ENCODE measurements around the gene COG7. TPM values are rescaled to one million over a fixed set of nuclear protein-coding genes. Genes with fewer than 3 reads are reported as not detected.

COG7 gene
- polyA plus RNA-seq (2013, experiment 1 of 2): 8.0 TPM
- 10.0 TPM for polyA plus RNA-seq (2013, experiment 2 of 2)

DNA sequence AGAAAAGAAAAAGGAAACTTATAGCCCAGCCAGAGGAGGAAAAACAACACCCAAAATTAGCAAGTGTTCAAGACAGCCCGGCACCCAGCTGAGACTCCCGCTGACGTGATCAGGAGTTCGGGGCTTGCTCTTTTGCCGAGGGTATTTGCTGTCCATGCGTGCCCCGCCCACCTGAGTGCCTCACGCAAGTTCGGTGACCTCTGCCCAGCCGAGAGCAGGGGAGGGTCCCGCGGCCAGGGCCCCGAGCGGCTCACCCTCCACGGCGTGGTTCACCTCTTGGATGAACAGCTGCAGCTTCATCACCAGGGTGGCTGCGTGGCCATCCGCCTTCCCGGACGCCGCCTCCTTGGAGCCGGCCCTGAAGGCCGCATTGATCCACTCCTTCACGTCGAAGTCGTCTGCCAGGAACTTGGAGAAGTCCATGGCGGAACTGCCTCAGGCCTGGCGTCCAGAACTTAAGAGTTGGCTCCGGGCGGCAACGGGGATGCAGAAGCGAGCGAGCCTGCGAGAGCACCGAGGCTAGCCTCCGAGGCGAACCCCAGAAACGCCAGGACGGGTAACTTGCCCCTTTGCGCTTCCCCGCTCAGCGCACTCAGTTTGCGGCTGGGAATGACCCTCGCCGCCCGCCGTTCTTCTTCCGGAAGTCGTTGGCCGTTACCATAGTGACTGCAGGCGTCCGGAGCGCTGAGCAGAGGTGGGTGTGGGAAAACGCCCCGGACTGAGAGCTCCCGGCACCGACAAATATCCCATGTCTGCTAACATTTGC is at the start of gene COG7:
TSS of gene COG7 (minus strand) at position 618 of the 766 bp plus-strand sequence. CDS start at position 423, 195 bp downstream.
- Histone ChIP-seq H3K27ac (ENCODE audit: low read depth, low read length) (peak within 1 kb of the TSS; percentile 92), H3K4me1 (ENCODE audit: insufficient read depth, low read length) (peaks cover 7% of the 10 kb centered on the region), H3K9ac (ENCODE audit: low read depth, low read length) (peak within 1 kb of the TSS; percentile 70), H3K36me3 (ENCODE audit: insufficient read depth, low read length) (peaks cover 6% of the 10 kb centered on the region; the same call in 1 of the 2 replicates), H3K27me3 (ENCODE audit: insufficient read depth, low read length) (no peaks in the 10 kb centered on the region), H3K4me3 (ENCODE audit: low read length) (peak within 1 kb of the TSS; percentile 77), H3K9me3 (ENCODE audit: insufficient read depth, low read depth, low read length) (no peaks in the 10 kb centered on the region)
- under 1% methylated on average over 57 of the region's 57 CpGs for WGBS

GRCh38 chr16:23502466-23502865 is 49.5 kb upstream of the COG7 start:
- Histone ChIP-seq H3K27ac (ENCODE audit: low read depth, low read length) (no peak overlapping the region), H3K4me1 (ENCODE audit: insufficient read depth, low read length) (peaks cover 39% of the 10 kb centered on the region)

DNA sequence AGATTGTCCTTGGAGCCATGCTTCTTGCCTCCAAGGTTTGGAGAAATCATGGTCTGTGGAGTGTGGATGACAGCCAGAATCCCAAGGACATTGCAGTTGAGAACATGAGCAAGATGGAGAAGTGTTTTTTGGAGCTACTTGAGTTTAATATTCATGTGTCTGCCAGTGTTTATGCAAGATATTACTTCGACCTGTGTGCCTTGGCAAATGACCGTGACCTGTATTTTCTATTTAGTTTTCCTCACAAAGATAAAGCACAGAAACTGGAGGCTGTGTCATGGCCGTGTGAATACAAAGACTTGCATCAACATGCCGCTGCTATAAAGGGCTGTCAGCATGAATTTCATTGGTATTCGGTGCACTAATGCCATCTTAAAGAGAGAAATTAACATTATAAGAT is 48.3 kb upstream of the COG7 start:
- no peaks in the 10 kb centered on the region for H3K9me3 ChIP-seq (ENCODE audit: insufficient read depth, low read depth, low read length)
- peaks cover 32% of the 10 kb centered on the region for H3K4me1 ChIP-seq (ENCODE audit: insufficient read depth, low read length)
- no peaks in the 10 kb centered on the region for H3K27me3 ChIP-seq (ENCODE audit: insufficient read depth, low read length)
- no peak overlapping the region for H3K9ac ChIP-seq (ENCODE audit: low read depth, low read length)
- H3K36me3 ChIP-seq (ENCODE audit: insufficient read depth, low read length): peaks cover 42% of the 10 kb centered on the region
- H3K4me3 ChIP-seq (ENCODE audit: low read length): no peak overlapping the region
- WGBS: 92% methylated on average over 5 of the region's 5 CpGs
- no peak overlapping the region for H3K27ac ChIP-seq (ENCODE audit: low read depth, low read length)

More at GRCh38 chr16:23502466-23502865, 49.5 kb upstream of the COG7 start:
- no peaks in the 10 kb centered on the region for H3K27me3 ChIP-seq (ENCODE audit: insufficient read depth, low read length)
- H3K4me3 ChIP-seq (ENCODE audit: low read length): no peak overlapping the region
- H3K9me3 ChIP-seq (ENCODE audit: insufficient read depth, low read depth, low read length): no peaks in the 10 kb centered on the region
- 93% methylated on average over 2 of the region's 2 CpGs for WGBS
- no peak overlapping the region for H3K9ac ChIP-seq (ENCODE audit: low read depth, low read length)
- H3K36me3 ChIP-seq (ENCODE audit: insufficient read depth, low read length): peaks cover 38% of the 10 kb centered on the region

DNA sequence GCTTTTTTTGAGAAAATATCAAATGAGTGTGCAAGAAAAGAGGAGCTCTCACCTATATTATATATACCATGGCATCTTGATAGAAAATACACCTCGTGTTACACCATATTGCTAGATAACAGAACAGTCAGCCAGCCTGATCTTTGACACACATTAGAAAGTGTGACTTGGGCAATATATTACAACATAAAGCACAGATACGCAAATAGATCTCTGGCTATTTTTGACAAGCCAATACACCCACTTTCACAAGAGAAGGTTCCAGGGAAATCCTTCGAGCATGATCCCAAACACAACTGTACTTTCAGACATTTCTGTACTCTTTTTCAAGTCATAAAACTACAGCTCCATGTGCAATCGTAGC is 47.9 kb upstream of the COG7 start:
- Histone ChIP-seq H3K4me3 (ENCODE audit: low read length) (no peak overlapping the region), H3K27ac (ENCODE audit: low read depth, low read length) (no peak overlapping the region), H3K9me3 (ENCODE audit: insufficient read depth, low read depth, low read length) (no peaks in the 10 kb centered on the region), H3K9ac (ENCODE audit: low read depth, low read length) (no peak overlapping the region), H3K36me3 (ENCODE audit: insufficient read depth, low read length) (peaks cover 44% of the 10 kb centered on the region), H3K4me1 (ENCODE audit: insufficient read depth, low read length) (peaks cover 28% of the 10 kb centered on the region), H3K27me3 (ENCODE audit: insufficient read depth, low read length) (no peaks in the 10 kb centered on the region)
- WGBS: 72% methylated on average over 4 of the region's 4 CpGs

GRCh38 chr16:23500212-23500861 is 47.3 kb upstream of the COG7 start:
- Histone ChIP-seq H3K4me3 (ENCODE audit: low read length) (no peak overlapping the region), H3K9ac (ENCODE audit: low read depth, low read length) (no peak overlapping the region), H3K27me3 (ENCODE audit: insufficient read depth, low read length) (no peaks in the 10 kb centered on the region), H3K36me3 (ENCODE audit: insufficient read depth, low read length) (peaks cover 49% of the 10 kb centered on the region), H3K27ac (ENCODE audit: low read depth, low read length) (no peak overlapping the region), H3K9me3 (ENCODE audit: insufficient read depth, low read depth, low read length) (no peaks in the 10 kb centered on the region), H3K4me1 (ENCODE audit: insufficient read depth, low read length) (peaks cover 26% of the 10 kb centered on the region)
- 95% methylated on average over 20 of the region's 20 CpGs for WGBS

GRCh38 chr16:23499801-23500200 is 46.8 kb upstream of the COG7 start:
- Histone ChIP-seq H3K27me3 (ENCODE audit: insufficient read depth, low read length) (no peaks in the 10 kb centered on the region), H3K27ac (ENCODE audit: low read depth, low read length) (no peak overlapping the region), H3K36me3 (ENCODE audit: insufficient read depth, low read length) (peaks cover 55% of the 10 kb centered on the region), H3K4me1 (ENCODE audit: insufficient read depth, low read length) (peaks cover 20% of the 10 kb centered on the region), H3K9me3 (ENCODE audit: insufficient read depth, low read depth, low read length) (no peaks in the 10 kb centered on the region), H3K9ac (ENCODE audit: low read depth, low read length) (no peak overlapping the region), H3K4me3 (ENCODE audit: low read length) (no peak overlapping the region)
- 81% methylated on average over 7 of the region's 7 CpGs for WGBS

GRCh38 chr16:23498863-23499262 is 45.9 kb upstream of the COG7 start:
- Histone ChIP-seq H3K9me3 (ENCODE audit: insufficient read depth, low read depth, low read length) (no peaks in the 10 kb centered on the region), H3K36me3 (ENCODE audit: insufficient read depth, low read length) (peaks cover 64% of the 10 kb centered on the region), H3K27ac (ENCODE audit: low read depth, low read length) (no peak overlapping the region), H3K9ac (ENCODE audit: low read depth, low read length) (no peak overlapping the region), H3K4me1 (ENCODE audit: insufficient read depth, low read length) (peaks cover 12% of the 10 kb centered on the region; the same call in 1 of the 2 replicates), H3K4me3 (ENCODE audit: low read length) (no peak overlapping the region), H3K27me3 (ENCODE audit: insufficient read depth, low read length) (no peaks in the 10 kb centered on the region)
- 98% methylated on average over 11 of the region's 11 CpGs for WGBS

- Histone ChIP-seq H3K9me3 (ENCODE audit: insufficient read depth, low read depth, low read length) (no peaks in the 10 kb centered on the region), H3K27ac (ENCODE audit: low read depth, low read length) (no peak overlapping the region), H3K36me3 (ENCODE audit: insufficient read depth, low read length) (peaks cover 69% of the 10 kb centered on the region), H3K9ac (ENCODE audit: low read depth, low read length) (no peak overlapping the region), H3K27me3 (ENCODE audit: insufficient read depth, low read length) (no peaks in the 10 kb centered on the region), H3K4me3 (ENCODE audit: low read length) (no peak overlapping the region), H3K4me1 (ENCODE audit: insufficient read depth, low read length) (0 out of 2 replicates have a peak, but pooled peaks cover 3% of the 10 kb centered on the region)
- WGBS: 86% methylated on average over 6 of the region's 6 CpGs
Observed at GRCh38 chr16:23497543-23497868, 44.5 kb upstream of the COG7 start.

- Histone ChIP-seq H3K4me1 (ENCODE audit: insufficient read depth, low read length) (0 out of 2 replicates have a peak, but pooled peaks cover 3% of the 10 kb centered on the region), H3K27me3 (ENCODE audit: insufficient read depth, low read length) (no peaks in the 10 kb centered on the region), H3K36me3 (ENCODE audit: insufficient read depth, low read length) (peaks cover 69% of the 10 kb centered on the region), H3K9me3 (ENCODE audit: insufficient read depth, low read depth, low read length) (no peaks in the 10 kb centered on the region), H3K4me3 (ENCODE audit: low read length) (no peak overlapping the region), H3K9ac (ENCODE audit: low read depth, low read length) (no peak overlapping the region), H3K27ac (ENCODE audit: low read depth, low read length) (no peak overlapping the region)
- WGBS: 88% methylated on average over 11 of the region's 12 CpGs
Observed at GRCh38 chr16:23496821-23497542, 44.0 kb upstream of the COG7 start.

- peaks cover 71% of the 10 kb centered on the region for H3K36me3 ChIP-seq (ENCODE audit: insufficient read depth, low read length)
- WGBS: 86% methylated on average over 4 of the region's 4 CpGs
- no peak overlapping the region for H3K4me3 ChIP-seq (ENCODE audit: low read length)
- no peak overlapping the region for H3K9ac ChIP-seq (ENCODE audit: low read depth, low read length)
- H3K27me3 ChIP-seq (ENCODE audit: insufficient read depth, low read length): no peaks in the 10 kb centered on the region
- no peak overlapping the region for H3K27ac ChIP-seq (ENCODE audit: low read depth, low read length)
- no peaks in the 10 kb centered on the region for H3K9me3 ChIP-seq (ENCODE audit: insufficient read depth, low read depth, low read length)
- H3K4me1 ChIP-seq (ENCODE audit: insufficient read depth, low read length): no peaks in the 10 kb centered on the region
Observed at GRCh38 chr16:23495671-23496070, 42.7 kb upstream of the COG7 start.

DNA sequence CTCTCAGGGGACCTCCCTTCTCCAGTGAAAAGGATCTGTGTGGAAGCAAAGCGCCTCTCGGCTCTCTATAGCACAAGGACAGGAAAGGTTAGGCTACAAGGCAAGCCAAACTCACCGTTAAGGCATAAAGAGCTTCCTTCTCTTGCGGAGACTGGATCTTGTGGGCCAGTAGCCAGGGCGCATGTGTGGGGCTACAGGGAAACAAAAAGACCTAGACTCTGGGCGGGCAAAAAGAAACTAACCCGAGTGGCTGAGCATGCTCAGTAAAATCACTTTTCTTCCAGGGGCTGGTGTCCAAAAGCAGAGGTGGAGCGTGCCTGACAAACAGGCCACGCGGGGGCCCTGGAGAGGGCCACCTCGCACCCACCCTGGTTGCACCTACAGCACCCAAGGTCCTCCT is 41.2 kb upstream of the COG7 start:
- Histone ChIP-seq H3K9ac (ENCODE audit: low read depth, low read length) (no peak overlapping the region), H3K36me3 (ENCODE audit: insufficient read depth, low read length) (peaks cover 81% of the 10 kb centered on the region), H3K9me3 (ENCODE audit: insufficient read depth, low read depth, low read length) (no peaks in the 10 kb centered on the region), H3K27ac (ENCODE audit: low read depth, low read length) (no peak overlapping the region), H3K27me3 (ENCODE audit: insufficient read depth, low read length) (no peaks in the 10 kb centered on the region), H3K4me1 (ENCODE audit: insufficient read depth, low read length) (no peaks in the 10 kb centered on the region), H3K4me3 (ENCODE audit: low read length) (no peak overlapping the region)
- 96% methylated on average over 11 of the region's 11 CpGs for WGBS

Data from HUES64 (cell line).